Measurements from ENCODE around the gene NRARP.

NRARP gene

DNA sequence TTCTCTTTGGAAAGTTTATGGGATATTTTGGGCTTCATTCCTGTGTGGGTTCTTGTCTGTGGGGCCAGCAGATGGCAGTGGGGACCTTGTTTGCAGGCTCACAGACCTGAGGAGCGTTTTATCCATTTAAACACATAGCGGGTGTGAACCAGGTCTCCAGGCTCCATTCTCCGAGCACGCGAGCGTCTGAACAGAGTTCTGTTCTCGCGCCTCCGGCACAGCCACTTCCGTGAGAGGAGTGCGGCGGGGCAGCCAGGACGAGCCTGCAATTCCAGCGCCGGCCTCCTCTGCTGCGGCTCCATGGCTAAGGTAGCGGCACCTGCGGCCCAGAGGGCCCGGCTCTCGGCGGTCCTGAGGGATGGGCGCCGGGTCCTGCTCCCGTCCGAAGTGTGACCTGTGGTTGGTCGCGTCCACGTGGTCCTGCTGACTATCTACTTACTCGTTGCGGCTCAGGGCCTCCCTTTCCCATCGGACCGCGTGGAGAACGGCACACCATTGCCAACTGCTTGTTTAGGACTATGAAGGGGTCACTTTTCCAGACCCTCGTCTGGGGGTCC lies 7.3 kb downstream of the NRARP start:
- no peaks in the 10 kb centered on the region for H3K36me3 ChIP-seq (replicated peaks; ENCODE audit: insufficient read depth, low read length)
- H3K9me2 ChIP-seq (replicated peaks; ENCODE audit: insufficient read depth, low read length), result no peaks in the 10 kb centered on the region
- H3K4me1 ChIP-seq (ENCODE audit: low read length), result no peaks in the 10 kb centered on the region
- DNase-seq, result no peak
- no peaks in the 10 kb centered on the region for H4K20me1 ChIP-seq (ENCODE audit: insufficient read depth, low read length)
- H3K27ac ChIP-seq (ENCODE audit: low read length), result no peak overlapping the region
- H3K9me3 ChIP-seq (replicated peaks; ENCODE audit: insufficient read depth, low read length), result no peaks in the 10 kb centered on the region
- H3K9ac ChIP-seq (ENCODE audit: low read length), result no peak overlapping the region
- no peak overlapping the region for H3K4me3 ChIP-seq (ENCODE audit: low read length)
- TF ChIP-seq, protein P1, sequence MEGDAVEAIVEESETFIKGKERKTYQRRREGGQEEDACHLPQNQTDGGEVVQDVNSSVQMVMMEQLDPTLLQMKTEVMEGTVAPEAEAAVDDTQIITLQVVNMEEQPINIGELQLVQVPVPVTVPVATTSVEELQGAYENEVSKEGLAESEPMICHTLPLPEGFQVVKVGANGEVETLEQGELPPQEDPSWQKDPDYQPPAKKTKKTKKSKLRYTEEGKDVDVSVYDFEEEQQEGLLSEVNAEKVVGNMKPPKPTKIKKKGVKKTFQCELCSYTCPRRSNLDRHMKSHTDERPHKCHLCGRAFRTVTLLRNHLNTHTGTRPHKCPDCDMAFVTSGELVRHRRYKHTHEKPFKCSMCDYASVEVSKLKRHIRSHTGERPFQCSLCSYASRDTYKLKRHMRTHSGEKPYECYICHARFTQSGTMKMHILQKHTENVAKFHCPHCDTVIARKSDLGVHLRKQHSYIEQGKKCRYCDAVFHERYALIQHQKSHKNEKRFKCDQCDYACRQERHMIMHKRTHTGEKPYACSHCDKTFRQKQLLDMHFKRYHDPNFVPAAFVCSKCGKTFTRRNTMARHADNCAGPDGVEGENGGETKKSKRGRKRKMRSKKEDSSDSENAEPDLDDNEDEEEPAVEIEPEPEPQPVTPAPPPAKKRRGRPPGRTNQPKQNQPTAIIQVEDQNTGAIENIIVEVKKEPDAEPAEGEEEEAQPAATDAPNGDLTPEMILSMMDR (IDR thresholded peaks at IDR 0.05; ENCODE audit: low read length), result no peak
- TF ChIP-seq EZH2phosphoT487 (IDR thresholded peaks at IDR 0.05; ENCODE audit: low read length) (no peak), EZH2 (optimal IDR thresholded peaks at IDR 0.05; ENCODE audit: low read depth, low read length) (no peak)
- H3K79me2 ChIP-seq (ENCODE audit: low read length), result no peaks in the 10 kb centered on the region
- H3F3A ChIP-seq (ENCODE audit: insufficient read depth, low read length), result no peaks in the 10 kb centered on the region
- H3K4me2 ChIP-seq (ENCODE audit: low read depth, low read length), result no peak overlapping the region
- no peak overlapping the region for H2AFZ ChIP-seq (ENCODE audit: low read length)
- peaks cover 68% of the 10 kb centered on the region for H3K27me3 ChIP-seq (replicated peaks; ENCODE audit: insufficient read depth, low read length)

DNA sequence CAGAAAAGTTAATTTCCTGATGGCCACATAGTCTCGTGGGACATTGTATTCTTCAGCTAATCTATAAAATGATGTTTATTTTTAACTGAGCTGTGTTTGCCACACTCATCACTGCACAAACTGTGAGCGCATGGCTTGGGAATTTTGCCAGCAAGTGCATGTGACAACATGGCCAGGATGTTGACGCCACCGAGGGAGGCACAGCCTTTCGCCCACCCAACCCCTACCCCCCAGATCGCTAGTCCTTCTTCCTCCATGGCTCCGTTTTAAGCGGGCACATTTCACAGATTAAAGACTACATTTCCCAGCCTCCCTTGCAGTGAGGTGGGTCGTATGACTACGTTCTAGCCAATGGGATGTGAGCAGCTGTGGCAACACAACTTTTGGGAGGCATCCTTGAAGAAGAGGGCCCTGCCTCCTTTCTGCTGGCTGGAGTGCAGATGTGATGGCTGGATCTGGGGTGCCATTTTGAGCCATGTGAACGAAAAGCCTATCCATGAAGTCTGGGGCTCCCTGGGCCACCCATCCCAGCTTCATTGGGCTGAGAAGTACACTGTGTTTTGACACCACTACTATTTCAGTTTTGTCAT lies 7.9 kb downstream of the NRARP start:
- Histone ChIP-seq H3K4me2 (ENCODE audit: low read depth, low read length) (no peak overlapping the region), H3K27me3 (replicated peaks; ENCODE audit: insufficient read depth, low read length) (peaks cover 63% of the 10 kb centered on the region), H3K36me3 (replicated peaks; ENCODE audit: insufficient read depth, low read length) (no peaks in the 10 kb centered on the region), H3K4me1 (ENCODE audit: low read length) (no peaks in the 10 kb centered on the region), H4K20me1 (ENCODE audit: insufficient read depth, low read length) (no peaks in the 10 kb centered on the region), H3K79me2 (ENCODE audit: low read length) (no peaks in the 10 kb centered on the region), H3K4me3 (ENCODE audit: low read length) (no peak overlapping the region), H3K9ac (ENCODE audit: low read length) (no peak overlapping the region), H2AFZ (ENCODE audit: low read length) (no peak overlapping the region), H3K27ac (ENCODE audit: low read length) (no peak overlapping the region), H3K9me3 (replicated peaks; ENCODE audit: insufficient read depth, low read length) (no peaks in the 10 kb centered on the region), H3F3A (ENCODE audit: insufficient read depth, low read length) (no peaks in the 10 kb centered on the region), H3K9me2 (replicated peaks; ENCODE audit: insufficient read depth, low read length) (no peaks in the 10 kb centered on the region)
- TF ChIP-seq, protein P1 (IDR thresholded peaks at IDR 0.05; ENCODE audit: low read length), result no peak
- no peak for TF ChIP-seq EZH2phosphoT487 (IDR thresholded peaks at IDR 0.05; ENCODE audit: low read length)
- TF ChIP-seq EZH2 (optimal IDR thresholded peaks at IDR 0.05; ENCODE audit: low read depth, low read length), result no peak
- DNase-seq, result peak; percentile 29

DNA sequence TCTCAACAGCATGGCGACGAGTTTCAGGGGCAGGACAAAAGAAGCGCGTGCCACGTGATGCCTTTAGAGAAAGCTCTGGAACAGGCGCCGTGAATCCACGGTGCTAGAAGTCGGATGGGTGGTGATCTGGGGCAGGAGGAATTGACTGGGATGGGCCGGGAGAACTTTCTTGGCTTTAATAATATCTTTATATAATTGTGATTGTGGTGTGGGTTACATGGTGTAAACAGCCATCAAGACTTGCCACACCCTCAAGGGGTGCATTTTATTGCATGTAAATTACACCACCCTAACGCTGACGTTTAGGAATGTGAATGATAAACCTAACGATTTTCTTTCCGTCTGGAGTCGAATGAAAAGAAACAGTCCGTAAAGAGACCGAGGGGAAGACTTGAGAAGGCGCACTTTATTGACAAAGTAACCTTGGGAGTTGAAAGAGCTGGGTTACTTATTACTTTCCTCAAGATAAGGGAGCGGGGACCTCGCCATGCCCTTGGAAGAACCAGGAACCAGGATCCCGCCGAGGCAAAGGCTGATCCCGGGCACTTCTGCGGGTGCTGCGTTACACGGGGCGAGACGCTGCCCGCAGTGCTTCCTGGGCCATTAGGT lies 8.5 kb downstream of the NRARP start:
- H3K36me3 ChIP-seq (replicated peaks; ENCODE audit: insufficient read depth, low read length), result no peaks in the 10 kb centered on the region
- H4K20me1 ChIP-seq (ENCODE audit: insufficient read depth, low read length), result no peaks in the 10 kb centered on the region
- H3K4me2 ChIP-seq (ENCODE audit: low read depth, low read length), result no peak overlapping the region
- no peaks in the 10 kb centered on the region for H3F3A ChIP-seq (ENCODE audit: insufficient read depth, low read length)
- no peaks in the 10 kb centered on the region for H3K4me1 ChIP-seq (ENCODE audit: low read length)
- peaks cover 57% of the 10 kb centered on the region for H3K27me3 ChIP-seq (replicated peaks; ENCODE audit: insufficient read depth, low read length)
- no peak overlapping the region for H3K4me3 ChIP-seq (ENCODE audit: low read length)
- TF ChIP-seq EZH2phosphoT487 (IDR thresholded peaks at IDR 0.05; ENCODE audit: low read length), result no peak
- TF ChIP-seq, protein P1 (IDR thresholded peaks at IDR 0.05; ENCODE audit: low read length), result no peak
- TF ChIP-seq EZH2 (optimal IDR thresholded peaks at IDR 0.05; ENCODE audit: low read depth, low read length), result no peak
- no peaks in the 10 kb centered on the region for H3K79me2 ChIP-seq (ENCODE audit: low read length)
- H2AFZ ChIP-seq (ENCODE audit: low read length), result no peak overlapping the region
- no peaks in the 10 kb centered on the region for H3K9me3 ChIP-seq (replicated peaks; ENCODE audit: insufficient read depth, low read length)
- no peaks in the 10 kb centered on the region for H3K9me2 ChIP-seq (replicated peaks; ENCODE audit: insufficient read depth, low read length)
- no peak overlapping the region for H3K27ac ChIP-seq (ENCODE audit: low read length)
- no peak overlapping the region for H3K9ac ChIP-seq (ENCODE audit: low read length)
- DNase-seq, result no peak
